GM23248 (cell line): ENCODE measurements around the gene NFYA. TPM values are rescaled to one million over a fixed set of nuclear protein-coding genes. Genes with fewer than 3 reads are reported as not detected.

Experiments used
- DNase-seq: peaks from one replicate; pipeline ENCODE4 v3.0.0-alpha.2; 2015
- H2AFZ ChIP-seq: fragments of 200-600 bp; sonication (generic); 2 replicates; pipeline ENCODE4 v1.6.1; 2016; ENCODE audit warnings: antibody characterized with exemption
- H3F3A ChIP-seq: fragments of 200-600 bp; sonication (generic); 2 replicates; pipeline ENCODE4 v1.6.1; 2016; ENCODE audit warnings: mild to moderate bottlenecking, antibody characterized with exemption, mixed run types; ENCODE audit not compliant: insufficient read depth
- H3K27ac ChIP-seq: fragments of 200-600 bp; sonication (generic); 2 replicates; pipeline ENCODE4 v1.5.1; 2016; ENCODE audit warnings: mild to moderate bottlenecking
- H3K27me3 ChIP-seq: fragments of 200-600 bp; sonication (generic); replicated peaks from 2 replicates; pipeline ENCODE4 v1.6.1; 2016; ENCODE audit warnings: mild to moderate bottlenecking; ENCODE audit not compliant: insufficient read depth
- H3K36me3 ChIP-seq: fragments of 200-600 bp; sonication (generic); 2 replicates; pipeline ENCODE4 v1.6.1; 2016; ENCODE audit warnings: low read depth, mild to moderate bottlenecking
- H3K4me1 ChIP-seq: fragments of 200-600 bp; sonication (generic); 2 replicates; pipeline ENCODE4 v1.6.1; 2016; ENCODE audit warnings: mild to moderate bottlenecking; ENCODE audit not compliant: insufficient read depth
- H3K4me2 ChIP-seq: fragments of 200-600 bp; sonication (generic); one replicate; pipeline ENCODE4 v1.6.1; 2016; ENCODE audit warnings: mild to moderate bottlenecking; ENCODE audit not compliant: unreplicated experiment
- H3K4me3 ChIP-seq: fragments of 200-600 bp; sonication (generic); 2 replicates; pipeline ENCODE4 v1.5.1; 2016; ENCODE audit warnings: mild to moderate bottlenecking
- H3K79me2 ChIP-seq: fragments of 200-600 bp; sonication (generic); 2 replicates; pipeline ENCODE4 v1.6.1; 2016; ENCODE audit warnings: mild to moderate bottlenecking; ENCODE audit not compliant: insufficient read depth
- H3K9ac ChIP-seq: fragments of 200-600 bp; sonication (generic); 2 replicates; pipeline ENCODE4 v1.6.1; 2016; ENCODE audit warnings: mild to moderate bottlenecking
- H3K9me2 ChIP-seq: fragments of 200-600 bp; sonication (generic); 2 replicates; pipeline ENCODE4 v1.6.1; 2016; ENCODE audit warnings: mixed run types, mild to moderate bottlenecking, moderate library complexity; ENCODE audit not compliant: insufficient read depth
- H3K9me3 ChIP-seq: fragments of 200-600 bp; sonication (generic); one replicate; pipeline ENCODE4 v1.6.1; 2017; ENCODE audit warnings: low read depth
- H4K20me1 ChIP-seq: fragments of 200-600 bp; sonication (generic); 2 replicates; pipeline ENCODE4 v1.6.0; 2016; ENCODE audit not compliant: insufficient read depth
- EZH2 ChIP-seq: fragments of 200-600 bp; sonication (generic); IDR thresholded peaks from 2 replicates; pipeline ENCODE4 v1.6.1; 2018; ENCODE audit warnings: antibody characterized with exemption, mild to moderate bottlenecking; ENCODE audit not compliant: insufficient read depth, poor library complexity, severe bottlenecking
- EZH2phosphoT487 ChIP-seq: fragments of 200-600 bp; sonication (generic); IDR thresholded peaks from 2 replicates; pipeline ENCODE4 v1.6.1; 2018; ENCODE audit warnings: antibody characterized with exemption, moderate library complexity, mild to moderate bottlenecking, low read depth; ENCODE audit not compliant: insufficient read depth
- WGBS, 2 experiments: methylation state at CpG; one replicate each; pipeline ENCODE4 v1.1.6; 2015 to 2017; ENCODE audit warnings: low lambda C conversion rate in 2 of 2, low coverage in 1 of 2; ENCODE audit errors: missing lambda C conversion rate in 2 of 2; 5-methylcytosine and 5-hydroxymethylcytosine counted together
- in situ Hi-C: fragments of 300-500 bp; cut with MboI; formaldehyde crosslinking; loops from 2 replicates; pipeline ENCODE4 v1.15.0; 2020
- polyA plus RNA-seq: library from polyadenylated mRNA; unstranded; fragments of >200 nt; fragmentation: Nextera tagmentation; extraction: Ambion mirVana; gene quantifications from 2 replicates; pipeline ENCODE4 v1.2.1, GENCODE V29; 2016
- total RNA-seq: library from RNA; depleted of rRNA; stranded (reverse); fragments of >200 nt; shearing (Covaris generic); gene quantifications from 2 replicates; pipeline ENCODE4 v1.2.3, GENCODE V29; 2014

Gene NFYA
- total and polyA plus RNA-seq, 2 experiments from 2014 or later = 8.8 to 9.4 TPM

- Histone ChIP-seq H3K4me3 (no peak overlapping the region), H3K4me2 (no peak overlapping the region), H2AFZ (no peak overlapping the region), H3K27ac (no peak overlapping the region), H4K20me1 (no peaks in the 10 kb centered on the region), H3K27me3 (no peaks in the 10 kb centered on the region), H3K4me1 (peaks cover 25% of the 10 kb centered on the region), H3K9me3 (no peaks in the 10 kb centered on the region), H3K9ac (no peak overlapping the region), H3F3A (peaks cover 19% of the 10 kb centered on the region; the same call in 1 of the 2 replicates), H3K9me2 (no peaks in the 10 kb centered on the region), H3K79me2 (peaks cover 97% of the 10 kb centered on the region), H3K36me3 (peaks cover 30% of the 10 kb centered on the region)
- 85 to 86% methylated on average over 3 of the region's 3 CpGs for WGBS, 2 experiments
- no peak for DNase-seq
- TF ChIP-seq EZH2 (no peak), EZH2phosphoT487 (no peak)
- in situ Hi-C loops = no loop called here
These were observed 5.3 kb downstream of the NFYA start for GRCh38 chr6:41078101-41078500.

GRCh38 chr6:41079080-41079479, 6.3 kb downstream of the NFYA start:
- in situ Hi-C loops = no loop called here
- 94 to 100% methylated on average over 1 of the region's 1 CpG for WGBS, 2 experiments

GRCh38 chr6:41080621-41081020, 7.8 kb downstream of the NFYA start:
- no peak for DNase-seq
- no peaks in the 10 kb centered on the region for H3K27me3 ChIP-seq
- H3K79me2 ChIP-seq = peaks cover 80% of the 10 kb centered on the region
- no peak overlapping the region for H3K4me3 ChIP-seq
- H3F3A ChIP-seq = peaks cover under 1% of the 10 kb centered on the region; the same call in 1 of the 2 replicates
- no peaks in the 10 kb centered on the region for H4K20me1 ChIP-seq
- peaks cover 43% of the 10 kb centered on the region for H3K36me3 ChIP-seq
- WGBS, 2 experiments = 96 to 100% methylated on average over 2 of the region's 2 CpGs
- in situ Hi-C loops = no loop called here
- no peak overlapping the region for H3K27ac ChIP-seq
- H3K4me2 ChIP-seq = no peak overlapping the region
- no peak overlapping the region for H2AFZ ChIP-seq
- no peaks in the 10 kb centered on the region for H3K9me3 ChIP-seq
- peaks cover 12% of the 10 kb centered on the region; the same call in 1 of the 2 replicates for H3K4me1 ChIP-seq
- no peak overlapping the region for H3K9ac ChIP-seq
- TF ChIP-seq EZH2 (no peak), EZH2phosphoT487 (no peak)
- no peaks in the 10 kb centered on the region for H3K9me2 ChIP-seq

More at GRCh38 chr6:41079080-41079479, 6.3 kb downstream of the NFYA start:
- no peak for DNase-seq
- TF ChIP-seq EZH2phosphoT487 (no peak), EZH2 (no peak)
- Histone ChIP-seq H4K20me1 (no peaks in the 10 kb centered on the region), H3K9me2 (no peaks in the 10 kb centered on the region), H3K27ac (no peak overlapping the region), H3K4me3 (no peak overlapping the region), H3K9ac (no peak overlapping the region), H3K4me2 (no peak overlapping the region), H3K4me1 (peaks cover 24% of the 10 kb centered on the region), H3K36me3 (peaks cover 34% of the 10 kb centered on the region), H3K9me3 (no peaks in the 10 kb centered on the region), H2AFZ (no peak overlapping the region), H3F3A (peaks cover 15% of the 10 kb centered on the region; the same call in 1 of the 2 replicates), H3K27me3 (no peaks in the 10 kb centered on the region), H3K79me2 (peaks cover 96% of the 10 kb centered on the region)

GRCh38 chr6:41083072-41083471, 10.3 kb downstream of the NFYA start:
- Histone ChIP-seq H3K9me2 (no peaks in the 10 kb centered on the region), H2AFZ (no peak overlapping the region), H3K4me3 (no peak overlapping the region), H3K4me2 (no peak overlapping the region), H3K36me3 (peaks cover 65% of the 10 kb centered on the region), H3K9ac (no peak overlapping the region), H4K20me1 (no peaks in the 10 kb centered on the region), H3F3A (no peaks in the 10 kb centered on the region), H3K27me3 (no peaks in the 10 kb centered on the region), H3K79me2 (peaks cover 68% of the 10 kb centered on the region), H3K27ac (no peak overlapping the region), H3K4me1 (no peaks in the 10 kb centered on the region), H3K9me3 (no peaks in the 10 kb centered on the region)
- TF ChIP-seq EZH2phosphoT487 = no peak
- no peak for TF ChIP-seq EZH2
- in situ Hi-C loops = no loop called here
- no peak for DNase-seq

- peaks cover 57% of the 10 kb centered on the region for H3K36me3 ChIP-seq
- H3K9ac ChIP-seq = no peak overlapping the region
- no peaks in the 10 kb centered on the region for H3K4me1 ChIP-seq
- no peak overlapping the region for H3K4me3 ChIP-seq
- in situ Hi-C loops = no loop called here
- H4K20me1 ChIP-seq = no peaks in the 10 kb centered on the region
- no peaks in the 10 kb centered on the region for H3K9me2 ChIP-seq
- no peak overlapping the region for H2AFZ ChIP-seq
- TF ChIP-seq EZH2phosphoT487 = no peak
- TF ChIP-seq EZH2 = no peak
- H3K9me3 ChIP-seq = no peaks in the 10 kb centered on the region
- H3K27ac ChIP-seq = no peak overlapping the region
- no peaks in the 10 kb centered on the region for H3F3A ChIP-seq
- DNase-seq = no peak
- H3K27me3 ChIP-seq = no peaks in the 10 kb centered on the region
- H3K4me2 ChIP-seq = no peak overlapping the region
- H3K79me2 ChIP-seq = peaks cover 47% of the 10 kb centered on the region
These were observed 12.4 kb downstream of the NFYA start for GRCh38 chr6:41085182-41085581.
